DMS114 treated with DMSO at 0.1 percent for 48 hours (cell line): ENCODE data around the gene ATRN.
A peak's percentile ranks its signal among the peaks of the same experiment; 100 is the strongest.
"Not testable (repeated sequence)": the region's sequence is repeated elsewhere in the genome, so short reads cannot be mapped to it uniquely, and the experiment has no call there.

Source experiments
- DNase-seq: peaks from one replicate; lab custom pipeline; 2025; ENCODE audit not compliant: unreplicated experiment; lab: John Stamatoyannopoulos, UW

ATRN gene

DNA sequence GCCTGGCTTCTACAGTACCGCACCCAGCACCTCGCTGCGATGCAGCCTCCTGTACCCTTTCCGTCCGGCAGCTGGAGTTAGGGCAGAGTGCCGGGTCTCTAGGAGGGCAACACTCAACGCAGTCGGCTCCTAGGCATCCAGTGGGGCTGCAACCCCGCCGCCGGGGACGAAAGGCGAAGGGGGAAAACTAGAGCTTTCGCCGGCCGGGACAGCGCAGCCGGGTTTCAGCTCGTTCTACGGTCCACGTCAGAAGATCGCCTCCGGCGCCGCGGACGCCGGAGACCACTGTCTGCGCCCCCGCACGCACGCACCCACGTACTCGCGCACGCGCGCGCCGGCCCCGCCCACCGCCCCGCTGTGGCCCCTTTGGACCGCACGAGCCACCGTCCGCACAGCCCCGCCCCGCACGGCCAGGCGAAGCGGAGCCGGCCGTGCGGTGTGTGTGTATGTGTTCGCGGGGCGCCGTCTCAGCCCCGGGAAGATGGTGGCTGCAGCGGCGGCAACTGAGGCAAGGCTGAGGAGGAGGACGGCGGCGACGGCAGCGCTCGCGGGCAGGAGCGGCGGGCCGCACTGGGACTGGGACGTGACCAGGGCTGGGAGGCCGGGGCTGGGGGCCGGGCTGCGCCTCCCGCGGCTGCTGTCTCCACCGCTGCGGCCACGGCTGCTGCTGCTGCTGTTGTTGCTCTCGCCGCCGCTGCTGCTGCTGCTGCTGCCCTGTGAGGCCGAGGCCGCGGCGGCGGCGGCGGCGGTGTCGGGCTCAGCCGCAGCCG, at the start of gene ATRN:
Gene ATRN (plus strand): TSS at position 392 of the 770 bp plus-strand sequence. CDS start 90 bp downstream, at position 482.
- DNase-seq, result peak; percentile 70

- DNase-seq, result no peak
Measured at GRCh38 chr20:3421985-3422384, 48.8 kb upstream of the ATRN start.

- no peak for DNase-seq
Measured at GRCh38 chr20:3423126-3423525, 47.7 kb upstream of the ATRN start.

GRCh38 chr20:3426766-3427165, 44.1 kb upstream of the ATRN start:
- DNase-seq, result not testable (repeated sequence)

DNA sequence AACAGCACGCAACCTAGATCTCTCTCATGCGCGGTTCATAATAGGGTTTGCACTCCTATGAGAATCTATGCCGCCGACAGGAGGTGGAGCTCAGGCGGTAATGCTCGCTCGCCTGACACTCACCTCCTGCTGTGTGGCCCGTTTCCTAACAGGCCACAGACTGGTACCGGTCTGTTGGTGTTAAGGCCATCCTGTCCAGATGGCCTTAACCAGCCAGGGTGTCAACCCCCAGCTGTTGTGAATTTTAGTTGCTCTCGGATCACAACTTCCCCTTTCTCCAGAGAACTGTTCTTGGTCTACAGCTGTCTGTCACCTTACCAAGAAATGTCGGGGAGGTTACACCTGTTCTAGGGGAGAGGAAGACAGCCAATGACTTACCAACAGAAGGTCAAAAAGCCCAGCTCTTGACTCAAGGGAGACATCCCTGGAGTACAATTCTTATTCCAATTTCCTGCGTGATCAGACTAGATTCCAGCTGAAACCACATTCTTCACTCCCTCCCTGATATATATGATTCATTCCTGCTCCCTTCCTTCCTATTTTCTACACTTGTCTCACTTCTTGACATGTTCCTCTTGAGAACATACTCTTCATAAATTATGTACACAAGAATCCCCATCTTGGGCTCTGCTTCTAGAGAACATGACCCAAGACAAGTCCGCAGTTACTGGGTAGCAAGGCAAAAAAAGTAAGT, 40.3 kb upstream of the ATRN start:
- DNase-seq, result no peak

DNA sequence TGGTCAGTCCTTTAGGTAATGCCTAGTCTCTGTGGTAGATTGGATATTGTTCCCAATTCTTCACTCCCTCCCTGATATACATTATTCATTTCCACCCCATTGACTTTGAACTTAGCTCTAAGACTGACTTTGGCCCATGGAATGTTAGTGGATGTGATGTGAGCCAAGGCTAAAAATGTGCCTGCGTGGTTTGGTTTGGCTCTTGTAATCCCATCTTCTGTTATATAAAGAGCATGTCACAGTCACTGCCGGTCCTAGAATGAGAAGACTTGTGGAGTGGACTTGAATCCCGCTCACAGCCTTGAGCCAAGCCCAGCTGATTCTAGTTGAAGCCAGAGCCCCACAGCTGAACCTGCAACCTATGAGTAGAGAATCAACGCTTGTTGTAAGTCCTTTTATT, 39.7 kb upstream of the ATRN start:
- no peak for DNase-seq

- DNase-seq, result no peak
Measured at GRCh38 chr20:3432844-3433243, 38.0 kb upstream of the ATRN start.

- no peak for DNase-seq
Measured at GRCh38 chr20:3433744-3434143, 37.1 kb upstream of the ATRN start.

DNA sequence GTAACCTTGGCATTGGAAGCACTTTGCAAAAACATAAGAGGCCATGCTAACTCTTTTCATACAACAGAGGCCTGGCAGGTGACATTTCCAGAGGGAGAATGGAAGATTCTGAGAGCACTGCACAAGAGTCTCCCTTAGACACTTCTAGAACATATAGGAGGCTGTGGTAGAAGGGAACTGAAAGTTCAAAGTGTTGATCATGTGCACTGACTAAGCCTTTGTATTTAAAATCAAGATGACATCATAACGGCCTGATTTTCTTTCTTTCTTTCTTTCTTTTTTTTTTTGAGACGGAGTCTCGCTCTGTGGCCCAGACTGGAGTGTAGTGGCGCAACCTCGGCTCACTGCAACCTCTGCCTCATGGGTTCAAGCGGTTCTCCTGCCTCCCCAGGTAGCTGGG, 36.6 kb upstream of the ATRN start:
- DNase-seq, result no peak

DNA sequence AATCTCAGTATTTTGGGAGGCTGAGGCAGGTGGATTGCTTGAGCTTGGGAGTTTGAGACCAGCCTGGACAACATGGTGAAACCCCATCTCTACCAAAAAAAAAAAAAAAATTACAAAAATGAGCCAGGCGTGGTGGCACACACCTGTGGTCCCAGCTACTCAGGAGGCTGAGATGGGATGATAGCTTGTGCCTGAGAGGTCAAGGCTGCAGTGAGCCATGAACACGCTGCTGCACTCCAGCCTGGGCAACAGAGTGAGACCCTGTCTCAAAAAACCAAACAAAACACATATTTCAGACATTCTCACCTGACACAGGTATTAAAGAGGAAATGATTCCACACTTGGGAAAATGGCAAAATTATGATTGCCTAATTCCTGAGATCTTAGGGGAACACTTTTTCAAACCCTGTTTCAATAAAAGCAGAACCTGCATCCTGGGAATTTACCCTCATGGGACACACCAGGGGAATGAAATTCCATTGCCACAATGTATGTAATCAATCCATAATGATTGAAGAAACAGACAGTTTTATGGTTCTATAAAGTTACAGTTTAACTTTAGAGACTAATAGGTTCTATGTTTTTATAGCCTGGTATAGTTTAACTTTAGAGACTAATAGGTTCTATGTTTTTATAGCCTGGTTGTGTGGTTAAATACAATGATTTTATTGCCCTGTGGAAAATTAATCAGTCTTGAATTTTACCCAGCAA, 33.8 kb upstream of the ATRN start:
- DNase-seq, result no peak

DNA sequence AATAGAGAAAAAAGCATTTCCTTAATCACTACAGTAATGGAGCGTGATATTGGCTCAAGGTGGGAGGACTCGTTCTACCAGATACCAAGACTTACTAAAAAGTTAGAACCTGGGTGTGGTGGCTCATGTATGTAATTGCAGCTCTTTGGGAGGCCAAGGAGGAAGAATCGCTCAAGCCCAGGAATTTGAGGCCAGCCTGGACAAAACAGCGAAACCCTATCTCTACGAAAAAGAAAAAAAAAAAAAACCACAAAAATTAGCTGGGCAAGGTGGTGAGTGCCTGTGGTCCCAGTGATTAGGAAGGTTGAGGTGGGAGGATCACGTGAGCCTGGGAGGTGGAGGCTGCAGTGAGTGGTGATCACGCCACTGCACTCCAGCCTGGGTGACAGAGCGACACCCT, 24.0 kb upstream of the ATRN start:
- DNase-seq, result no peak

DNA sequence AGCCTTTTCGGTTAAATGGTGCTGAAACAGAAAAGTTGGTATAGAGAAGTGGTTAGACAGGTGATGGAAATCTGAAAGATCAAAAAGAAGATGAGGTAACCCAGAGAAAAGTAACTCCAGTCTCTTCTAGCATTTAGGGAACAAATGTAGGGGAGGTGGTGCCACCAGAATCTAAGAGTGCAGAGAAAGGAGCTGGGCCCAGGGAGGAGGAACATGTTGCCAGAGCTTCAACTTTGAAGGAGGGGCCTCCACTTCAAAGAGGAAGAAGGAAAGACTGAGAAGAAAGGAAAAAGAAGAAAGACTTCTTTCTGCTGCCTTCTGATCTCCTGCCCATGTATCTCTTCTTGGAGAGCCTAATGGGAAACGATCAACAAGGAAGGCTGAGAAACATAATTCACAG, 23.5 kb upstream of the ATRN start:
- DNase-seq, result no peak

GRCh38 chr20:3449319-3449718, 21.5 kb upstream of the ATRN start:
- no peak for DNase-seq

- no peak for DNase-seq
Measured at GRCh38 chr20:3452136-3452535, 18.7 kb upstream of the ATRN start.

GRCh38 chr20:3452690-3453089, 18.1 kb upstream of the ATRN start:
- no peak for DNase-seq

- DNase-seq, result no peak
Measured at GRCh38 chr20:3454831-3455230, 16.0 kb upstream of the ATRN start.

DNA sequence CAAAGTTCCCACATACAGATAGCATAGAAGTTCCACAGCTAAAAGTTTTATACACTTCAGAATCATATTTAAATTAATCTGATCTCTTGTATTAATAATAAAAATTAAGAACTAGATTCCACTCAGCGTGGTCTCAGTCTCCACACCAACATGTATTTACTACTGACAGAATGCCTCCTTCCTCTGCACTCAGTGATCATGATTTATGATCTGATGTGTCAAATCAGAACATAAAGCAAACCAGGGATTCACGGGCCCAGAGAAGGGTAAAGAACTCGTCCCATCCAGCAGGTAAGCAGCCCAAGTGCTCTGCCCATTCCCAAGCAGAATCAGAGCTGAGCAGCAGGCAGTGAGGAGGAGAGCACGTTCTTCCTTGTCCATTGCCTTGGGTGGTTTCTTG, 14.2 kb upstream of the ATRN start:
- DNase-seq, result no peak

DNA sequence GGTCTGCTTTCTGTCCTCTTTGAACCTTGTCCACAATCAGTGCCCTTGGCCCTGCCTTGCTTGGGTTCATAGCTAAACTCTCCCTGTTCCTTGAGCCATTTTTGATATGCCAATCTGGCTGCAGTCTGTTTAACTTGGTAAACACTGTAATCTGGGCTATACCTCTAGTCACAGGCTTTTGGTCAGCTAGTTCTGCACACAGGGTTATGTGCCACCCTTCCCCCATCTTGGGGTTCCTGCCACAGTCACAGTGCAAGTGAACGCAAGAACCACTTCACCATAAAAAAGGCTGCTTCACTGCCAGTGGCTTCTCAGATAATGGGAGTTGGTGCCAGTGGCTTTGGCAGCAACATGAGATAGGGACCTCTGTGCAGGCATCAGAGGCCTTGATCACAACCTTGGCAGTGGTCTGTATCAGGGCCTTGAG, 10.9 kb upstream of the ATRN start:
- DNase-seq, result no peak

GRCh38 chr20:3461211-3461771, 9.5 kb upstream of the ATRN start:
- DNase-seq, result no peak

DNA sequence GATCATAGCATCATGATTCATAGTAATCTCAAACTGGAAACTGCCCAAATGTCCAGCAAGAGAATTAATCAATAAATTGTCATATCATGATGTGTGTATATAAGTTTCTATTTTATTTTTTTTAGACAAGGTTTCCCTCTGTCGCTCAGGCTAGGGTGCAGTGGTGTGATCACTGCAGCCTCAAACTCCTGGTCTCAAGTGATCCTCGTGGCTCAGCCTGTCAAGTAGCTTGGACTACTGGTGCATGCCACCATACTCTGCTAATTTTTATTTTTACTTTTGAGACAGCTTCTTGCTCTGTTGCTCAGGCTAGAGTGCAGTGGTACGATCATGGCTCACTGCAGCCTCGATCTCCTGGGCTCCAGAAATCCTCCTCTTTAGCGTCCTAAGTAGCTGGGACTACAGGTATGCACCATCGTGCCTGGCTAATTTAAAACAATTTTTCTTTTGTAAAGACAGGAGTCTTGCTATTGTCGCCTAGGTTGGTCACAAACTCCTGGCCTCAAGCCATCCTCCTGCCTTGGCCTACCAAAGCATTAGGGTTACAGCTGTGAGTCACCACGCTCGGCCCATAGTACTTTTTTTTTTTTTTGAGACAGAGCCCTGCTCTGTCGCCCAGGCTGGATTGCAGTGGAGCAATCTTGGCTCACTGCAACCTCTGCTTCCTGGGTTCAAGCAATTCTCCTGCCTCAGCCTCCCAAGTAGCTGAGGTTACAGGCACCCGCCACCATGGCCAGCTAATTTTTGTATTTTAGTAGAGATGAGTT, 8.7 kb upstream of the ATRN start:
- no peak for DNase-seq

- DNase-seq, result no peak
Measured at GRCh38 chr20:3464166-3464565, 6.7 kb upstream of the ATRN start.
